HG03354 (cell line): Measurements from ENCODE around the gene CACNA1C.

Experiments used
- ATAC-seq: cut with Tn5 transposase; IDR thresholded peaks from one replicate; pipeline ENCODE4 v1.9.1; 2021; ENCODE audit warnings: mild to moderate bottlenecking; ENCODE audit not compliant: unreplicated experiment, poor library complexity, severe bottlenecking

Gene CACNA1C

GRCh38 chr12:2562400-2562799, 509.6 kb downstream of the CACNA1C start:
- ATAC-seq: no peak

- no peak for ATAC-seq
Observed at GRCh38 chr12:2563709-2564108, 510.9 kb downstream of the CACNA1C start.

DNA sequence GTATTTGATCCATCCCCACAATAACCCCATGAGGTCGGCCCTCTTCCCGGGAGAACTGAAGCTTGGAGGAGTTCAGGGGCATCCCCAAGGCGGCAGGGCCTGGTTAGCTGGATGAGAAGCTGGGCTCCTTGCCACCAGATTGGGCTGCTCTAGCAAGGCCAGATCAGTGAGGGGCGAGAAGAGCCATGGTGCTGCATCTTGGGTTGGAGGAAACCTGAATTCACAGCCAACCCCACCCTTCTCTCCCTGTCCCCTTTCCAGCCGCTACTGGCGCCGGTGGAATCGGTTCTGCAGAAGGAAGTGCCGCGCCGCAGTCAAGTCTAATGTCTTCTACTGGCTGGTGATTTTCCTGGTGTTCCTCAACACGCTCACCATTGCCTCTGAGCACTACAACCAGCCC, 513.4 kb downstream of the CACNA1C start:
- no peak for ATAC-seq

GRCh38 chr12:2567711-2568110, 514.9 kb downstream of the CACNA1C start:
- no peak for ATAC-seq

DNA sequence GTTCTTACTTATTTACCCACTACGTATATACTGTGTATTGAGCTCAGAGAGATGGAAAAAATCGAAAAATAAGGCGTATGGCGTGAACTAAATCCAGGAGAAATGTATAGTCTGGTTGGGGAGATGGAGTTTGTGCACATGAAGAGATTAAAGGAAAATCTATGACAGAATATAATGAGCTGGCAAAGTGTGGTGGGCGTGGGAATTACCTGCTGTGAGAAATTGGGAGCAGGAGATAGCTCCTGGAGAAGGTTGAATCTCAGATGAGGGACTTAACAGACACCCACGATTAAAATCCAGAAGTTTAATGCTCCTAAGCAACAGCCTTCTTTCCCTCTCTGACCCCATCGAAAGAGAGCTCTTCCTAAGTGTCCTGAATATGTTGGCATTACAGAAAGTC, 517.8 kb downstream of the CACNA1C start:
- no peak for ATAC-seq

- no peak for ATAC-seq
Observed at GRCh38 chr12:2574355-2574935, 521.7 kb downstream of the CACNA1C start.

GRCh38 chr12:2575245-2575644, 522.5 kb downstream of the CACNA1C start:
- no peak for ATAC-seq

DNA sequence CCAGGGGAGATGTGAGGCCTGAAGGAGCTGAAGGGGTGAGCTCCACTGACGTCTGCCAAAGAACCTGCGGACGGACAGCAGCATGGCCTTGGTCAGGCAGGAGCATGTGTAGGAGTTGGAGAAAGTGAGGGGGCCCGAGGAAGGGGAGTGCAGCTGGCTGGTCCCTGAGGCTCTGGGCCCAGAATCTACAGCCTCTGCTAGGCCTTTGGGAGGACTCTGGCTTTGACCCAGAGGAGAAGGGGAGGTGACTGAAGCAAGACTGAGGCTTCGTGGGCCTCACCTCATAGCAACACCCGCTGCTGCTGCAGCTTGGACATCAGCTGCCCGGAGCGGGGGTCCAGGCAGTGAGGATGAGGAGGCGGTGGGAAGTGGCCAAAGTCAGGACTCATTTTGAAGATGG, 525.4 kb downstream of the CACNA1C start:
- ATAC-seq: no peak

DNA sequence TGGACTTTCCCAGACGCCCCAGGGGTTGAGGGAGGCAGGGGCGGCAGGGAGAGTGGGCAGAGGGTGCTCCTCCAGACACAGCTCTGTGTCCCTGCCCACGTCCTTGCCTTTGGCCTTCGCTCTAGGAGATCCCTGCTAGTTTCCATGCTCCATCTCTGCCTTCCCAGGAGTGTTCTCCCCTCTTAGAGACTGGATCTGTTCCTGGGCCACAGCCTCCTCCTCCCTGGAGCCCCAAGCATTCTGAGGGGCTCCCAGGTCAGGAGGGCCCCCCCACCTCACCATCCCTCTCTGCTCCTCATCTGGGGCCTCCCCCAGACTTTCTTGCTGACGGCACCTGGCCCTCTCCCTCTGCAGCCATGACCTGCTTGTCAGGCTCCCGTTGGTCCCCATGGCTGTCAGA, 526.0 kb downstream of the CACNA1C start:
- no peak for ATAC-seq

DNA sequence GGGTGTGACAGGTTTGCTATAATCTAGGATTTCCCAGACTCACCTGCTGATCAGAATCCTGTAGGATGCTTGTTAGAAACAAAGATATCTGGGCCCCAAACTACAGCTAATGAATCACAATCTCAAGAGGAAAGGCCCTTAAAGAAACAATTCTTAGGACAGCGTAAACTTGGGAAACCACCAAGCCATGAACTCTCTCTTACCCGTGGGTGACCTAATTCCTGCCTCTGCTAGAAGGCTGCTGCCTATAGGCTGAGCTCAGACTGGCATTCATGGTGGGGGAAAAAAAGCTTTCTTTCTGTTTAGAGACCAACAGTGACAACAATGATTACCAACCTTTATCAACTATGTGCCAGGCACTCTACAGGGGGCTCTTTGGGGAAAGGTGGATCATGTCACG, 528.0 kb downstream of the CACNA1C start:
- ATAC-seq: no peak

GRCh38 chr12:2581293-2582045, 528.7 kb downstream of the CACNA1C start:
- ATAC-seq: no peak

DNA sequence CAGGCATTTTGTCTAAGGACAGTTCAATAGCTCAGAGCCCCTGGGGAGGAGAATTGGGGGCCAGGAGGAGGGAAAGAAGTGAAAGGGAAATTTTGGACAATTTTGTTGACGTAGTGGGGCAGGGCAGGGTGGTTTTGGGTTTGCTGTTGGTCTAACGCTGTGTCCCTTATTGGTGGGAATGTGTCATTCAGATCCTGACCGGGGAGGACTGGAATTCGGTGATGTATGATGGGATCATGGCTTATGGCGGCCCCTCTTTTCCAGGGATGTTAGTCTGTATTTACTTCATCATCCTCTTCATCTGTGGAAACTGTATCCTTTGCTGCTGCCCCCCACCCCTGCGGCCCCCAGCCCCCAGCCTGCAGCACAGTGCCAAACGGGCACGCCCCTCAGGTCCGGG, 529.8 kb downstream of the CACNA1C start:
- no peak for ATAC-seq

DNA sequence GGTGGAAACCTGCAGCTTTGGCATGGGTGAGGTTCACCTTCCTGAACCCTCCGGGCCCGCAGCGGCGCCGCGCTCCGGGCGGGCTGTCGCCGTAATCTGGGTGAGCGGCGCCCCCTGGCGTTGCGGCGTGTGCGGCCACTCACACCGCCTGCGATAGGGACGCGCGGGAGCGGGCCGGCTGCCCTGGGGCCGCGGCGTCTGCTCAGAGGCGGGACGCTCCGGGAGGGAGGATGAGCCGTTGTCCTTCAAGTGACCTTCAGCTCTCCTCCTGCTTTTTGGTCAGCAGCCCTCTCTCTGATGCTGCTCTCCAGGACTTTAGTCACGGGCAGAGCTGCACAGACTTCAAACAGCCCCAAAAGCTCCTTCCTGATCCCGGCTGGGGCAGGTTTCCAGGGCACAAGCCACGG, 530.3 kb downstream of the CACNA1C start:
- ATAC-seq: peak; percentile 60

- no peak for ATAC-seq
Observed at GRCh38 chr12:2583642-2584401, 531.0 kb downstream of the CACNA1C start.

GRCh38 chr12:2586156-2587038, 533.6 kb downstream of the CACNA1C start:
- no peak for ATAC-seq

- no peak for ATAC-seq
Observed at GRCh38 chr12:2588345-2588744, 535.6 kb downstream of the CACNA1C start.

GRCh38 chr12:2589381-2589780, 536.6 kb downstream of the CACNA1C start:
- ATAC-seq: no peak

DNA sequence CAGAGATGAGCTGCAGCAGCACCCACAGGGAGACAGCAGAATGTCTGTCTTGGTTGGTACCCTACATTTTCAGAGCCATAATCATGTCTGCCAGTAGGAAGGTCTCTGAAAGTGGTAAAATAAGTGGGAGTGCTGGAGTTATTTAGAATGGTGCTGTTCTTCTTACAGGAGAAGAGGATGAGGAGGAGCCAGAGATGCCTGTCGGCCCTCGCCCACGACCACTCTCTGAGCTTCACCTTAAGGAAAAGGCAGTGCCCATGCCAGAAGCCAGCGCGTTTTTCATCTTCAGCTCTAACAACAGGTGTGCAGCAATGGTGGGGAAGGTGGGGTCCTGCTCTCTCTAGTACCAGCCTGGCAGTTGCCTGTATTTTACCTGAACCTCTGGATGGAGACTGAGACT, 540.3 kb downstream of the CACNA1C start:
- ATAC-seq: no peak

GRCh38 chr12:2596441-2596840, 543.7 kb downstream of the CACNA1C start:
- no peak for ATAC-seq

- no peak for ATAC-seq
Observed at GRCh38 chr12:2605301-2605700, 552.5 kb downstream of the CACNA1C start.
